ENCODE measurements around the gene RCOR1. TPM values are rescaled to one million over a fixed set of nuclear protein-coding genes. Genes with fewer than 3 reads are reported as not detected.

The RCOR1 gene
- total and polyA plus RNA-seq, 12 donors = 3.1 to 16.9 (median 12.5) TPM

DNA sequence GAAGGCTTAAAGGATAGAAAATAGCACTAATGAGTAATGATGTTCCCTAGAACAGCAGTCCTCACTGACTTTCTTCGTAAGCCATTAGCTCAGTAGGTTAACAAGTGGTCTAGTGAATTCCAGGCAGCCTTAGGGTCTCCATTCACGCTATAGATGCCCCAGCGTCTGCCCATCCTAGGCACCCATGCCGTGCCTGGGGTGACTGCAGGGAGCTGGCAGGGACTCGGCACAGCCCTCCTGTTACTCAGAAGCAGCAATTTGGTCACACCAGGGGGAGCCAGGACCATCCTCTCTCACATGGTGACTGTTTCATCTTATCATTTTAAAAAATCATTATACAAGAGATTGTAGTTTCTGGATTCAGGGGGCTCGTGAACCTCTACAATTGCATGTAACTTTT lies 118.8 kb downstream of the RCOR1 start:
- WGBS, 2 donors = 90 to 92% methylated on average over 6 of the region's 6 CpGs
- DNase-seq = no peak
- no peak for ATAC-seq
- intact Hi-C loops (cut with DNase I) = no loop called here
- Histone ChIP-seq H3K27ac (no peak overlapping the region), H3K27me3 (no peaks in the 10 kb centered on the region), H3K36me3 (peaks cover 0 to 87% (median 16%) of the 10 kb centered on the region in 9 donors), H3K4me1 (no peaks in the 10 kb centered on the region), H3K9me3 (peaks cover 0 to 4% (median 0%) of the 10 kb centered on the region in 11 donors), H3K4me3 (no peak overlapping the region)
- TF ChIP-seq, protein P1, sequence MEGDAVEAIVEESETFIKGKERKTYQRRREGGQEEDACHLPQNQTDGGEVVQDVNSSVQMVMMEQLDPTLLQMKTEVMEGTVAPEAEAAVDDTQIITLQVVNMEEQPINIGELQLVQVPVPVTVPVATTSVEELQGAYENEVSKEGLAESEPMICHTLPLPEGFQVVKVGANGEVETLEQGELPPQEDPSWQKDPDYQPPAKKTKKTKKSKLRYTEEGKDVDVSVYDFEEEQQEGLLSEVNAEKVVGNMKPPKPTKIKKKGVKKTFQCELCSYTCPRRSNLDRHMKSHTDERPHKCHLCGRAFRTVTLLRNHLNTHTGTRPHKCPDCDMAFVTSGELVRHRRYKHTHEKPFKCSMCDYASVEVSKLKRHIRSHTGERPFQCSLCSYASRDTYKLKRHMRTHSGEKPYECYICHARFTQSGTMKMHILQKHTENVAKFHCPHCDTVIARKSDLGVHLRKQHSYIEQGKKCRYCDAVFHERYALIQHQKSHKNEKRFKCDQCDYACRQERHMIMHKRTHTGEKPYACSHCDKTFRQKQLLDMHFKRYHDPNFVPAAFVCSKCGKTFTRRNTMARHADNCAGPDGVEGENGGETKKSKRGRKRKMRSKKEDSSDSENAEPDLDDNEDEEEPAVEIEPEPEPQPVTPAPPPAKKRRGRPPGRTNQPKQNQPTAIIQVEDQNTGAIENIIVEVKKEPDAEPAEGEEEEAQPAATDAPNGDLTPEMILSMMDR (IDR thresholded peaks at IDR 0.05) = no peak

- no peak for ATAC-seq
- 92 to 93% methylated on average over 3 of the region's 3 CpGs for WGBS, 2 donors
- intact Hi-C loops (cut with DNase I) = no loop called here
- Histone ChIP-seq H3K27ac (no peak overlapping the region), H3K4me3 (no peak overlapping the region), H3K4me1 (no peaks in the 10 kb centered on the region), H3K36me3 (peaks cover 0 to 92% (median 16%) of the 10 kb centered on the region in 9 donors), H3K27me3 (no peaks in the 10 kb centered on the region), H3K9me3 (no peaks in the 10 kb centered on the region)
- TF ChIP-seq, protein P1 (IDR thresholded peaks at IDR 0.05) = no peak
- DNase-seq = no peak
Measured at GRCh38 chr14:102711946-102712345, 119.5 kb downstream of the RCOR1 start.

DNA sequence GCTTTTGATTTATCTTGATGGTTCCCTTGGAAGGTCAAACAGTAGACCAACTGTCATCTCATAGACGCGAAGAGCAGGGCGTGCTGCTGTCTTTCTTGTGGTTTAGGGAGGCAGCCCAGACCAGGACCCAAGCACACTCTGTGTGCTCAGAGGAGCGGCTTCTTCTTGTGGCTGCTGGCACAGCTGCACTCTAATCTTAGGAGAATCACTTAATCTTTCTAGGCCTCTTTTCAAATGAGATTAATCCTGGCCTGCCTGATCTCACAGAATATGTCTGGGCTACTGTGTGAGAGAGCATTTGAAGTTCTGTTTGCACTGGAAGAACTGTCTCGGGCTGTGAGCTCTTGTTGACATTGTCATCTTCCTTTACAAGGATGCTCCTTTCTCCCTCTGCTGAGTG lies 124.8 kb downstream of the RCOR1 start:
- H3K9me3 ChIP-seq = no peaks in the 10 kb centered on the region
- intact Hi-C loops (cut with DNase I) = no loop called here
- TF ChIP-seq, protein P1 (IDR thresholded peaks at IDR 0.05) = no peak

DNA sequence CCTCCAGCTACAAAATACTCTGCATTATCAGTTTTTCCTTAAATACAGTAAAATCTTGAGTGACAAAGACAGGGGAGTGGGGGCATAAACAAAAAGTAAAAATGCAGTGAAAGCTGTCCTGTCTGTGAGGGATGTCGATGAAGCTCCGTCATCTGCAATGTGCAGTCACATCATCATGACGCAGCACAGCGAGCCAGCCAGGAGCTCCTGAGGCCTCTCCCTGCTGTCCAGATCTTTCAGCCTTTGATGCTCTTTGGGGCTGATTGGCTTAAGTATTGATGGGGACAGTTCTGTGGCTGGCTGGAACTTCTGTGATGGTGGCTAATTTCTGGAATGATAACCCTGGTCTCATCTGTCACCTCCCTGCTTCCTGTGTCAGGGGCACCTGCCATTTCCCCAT lies 130.2 kb downstream of the RCOR1 start:
- intact Hi-C loops (cut with DNase I) = no loop called here

More for the DNA sequence above, 124.8 kb downstream of the RCOR1 start:
- Histone ChIP-seq H3K4me1 (no peaks in the 10 kb centered on the region), H3K27ac (no peak overlapping the region), H3K27me3 (no peaks in the 10 kb centered on the region), H3K4me3 (no peak overlapping the region), H3K36me3 (peaks cover 0 to 94% (median 10%) of the 10 kb centered on the region in 9 donors)
- 81 to 84% methylated on average over 5 of the region's 5 CpGs for WGBS, 2 donors
- DNase-seq (no peak), ATAC-seq (no peak)

More for the DNA sequence above, 130.2 kb downstream of the RCOR1 start:
- DNase-seq = no peak
- Histone ChIP-seq H3K4me3 (no peak overlapping the region), H3K4me1 (no peaks in the 10 kb centered on the region), H3K27ac (no peak overlapping the region), H3K9me3 (no peaks in the 10 kb centered on the region), H3K36me3 (peaks cover 0 to 99% (median 36%) of the 10 kb centered on the region in 9 donors), H3K27me3 (no peaks in the 10 kb centered on the region)
- no peak for ATAC-seq
- TF ChIP-seq, protein P1 (IDR thresholded peaks at IDR 0.05) = no peak
- 94 to 97% methylated on average over 4 of the region's 4 CpGs for WGBS, 2 donors

All from heart right ventricle (tissue), 16 donors.